HepG2 (cell line): ENCODE measurements around the gene POP7. TPM values are rescaled to one million over a fixed set of nuclear protein-coding genes. Genes with fewer than 3 reads are reported as not detected.

Experiments used
- HDAC2 ChIP-seq: sonication (generic); formaldehyde crosslinking; IDR thresholded peaks from 2 replicates; pipeline ENCODE4 v1.4.0; 2020; ENCODE audit warnings: missing genetic modification reagents
- KDM2A ChIP-seq: sonication (generic); formaldehyde crosslinking; IDR thresholded peaks from 2 replicates; pipeline ENCODE4 v1.4.0; 2020; ENCODE audit warnings: low read depth, missing genetic modification reagents, borderline replicate concordance
- MAZ ChIP-seq, 2 experiments: sonication (generic) in 1 of 2; formaldehyde crosslinking in 1 of 2; IDR thresholded peaks; 2 replicates each; pipeline versions ENCODE4 v1.5.0 to v1.6.1; 2012 to 2020; ENCODE audit warnings: low read depth in 2 of 2, mild to moderate bottlenecking in 2 of 2, borderline replicate concordance in 1 of 2, improper control_type of control experiment in 1 of 2, low read length in 1 of 2, missing genetic modification reagents in 1 of 2, moderate library complexity in 1 of 2
- NONO ChIP-seq, 2 experiments: fragments of 450-650 bp in 1 of 2; sonication (generic) in 1 of 2; formaldehyde crosslinking in 1 of 2; IDR thresholded peaks in 1 of 2; conservative IDR thresholded peaks in 1 of 2; 2 replicates each; pipeline versions ENCODE4 v1.6.1 to v1.8.0; 2017 to 2022; ENCODE audit warnings: mild to moderate bottlenecking in 1 of 2, missing genetic modification reagents in 1 of 2, moderate library complexity in 1 of 2
- SMARCE1 ChIP-seq: fragments of 450-650 bp; IDR thresholded peaks from 2 replicates; pipeline ENCODE4 v1.6.1; 2017; ENCODE audit warnings: borderline replicate concordance
- SP2 ChIP-seq: sonication (generic); formaldehyde crosslinking; IDR thresholded peaks from 2 replicates; pipeline ENCODE4 v1.5.1; 2020; ENCODE audit warnings: mild to moderate bottlenecking, missing genetic modification reagents
- polyA plus RNA-seq, 8 experiments: library from polyadenylated mRNA; depleted of rRNA in 3 of 8; stranded (reverse) in 7 of 8; unstranded in 1 of 8; fragments of >200 nt; fragmentation: Illumina TruSeq in 4 of 8; extraction: Trizol in 4 of 8; gene quantifications; 2 replicates each; pipeline versions ENCODE4 v1.2.1 to v1.2.3, GENCODE V29; 2011 to 2016; ENCODE audit warnings: low read depth in 4 of 8, missing spikeins in 1 of 8, mixed read lengths in 1 of 8; ENCODE audit not compliant: insufficient read depth in 1 of 8
- total RNA-seq, 5 experiments: library from RNA; depleted of rRNA; stranded (reverse); fragments of >200 nt; fragmentation: Illumina TruSeq; extraction: Trizol; gene quantifications; 2 replicates each; pipeline ENCODE4 v1.2.3, GENCODE V29; 2016; ENCODE audit warnings: low read depth in 1 of 5
- TF ChIP-seq, protein P1 (sequence below): sonication (generic); formaldehyde crosslinking; IDR thresholded peaks from 2 replicates; pipeline ENCODE4 v1.4.0; 2020; ENCODE audit warnings: mild to moderate bottlenecking, missing genetic modification reagents, borderline replicate concordance
- TF ChIP-seq, protein P2 (sequence below): sonication (generic); formaldehyde crosslinking; IDR thresholded peaks from 2 replicates; pipeline ENCODE4 v1.4.0; 2020; ENCODE audit warnings: missing genetic modification reagents
- TF ChIP-seq, protein P3 (sequence below): sonication (generic); formaldehyde crosslinking; IDR thresholded peaks from 2 replicates; pipeline ENCODE4 v1.4.0; 2020; ENCODE audit warnings: missing genetic modification reagents, mild to moderate bottlenecking, borderline replicate concordance
- TF ChIP-seq, protein P4 (sequence below): sonication (generic); formaldehyde crosslinking; IDR thresholded peaks from 2 replicates; pipeline ENCODE4 v1.5.0; 2020; ENCODE audit warnings: missing genetic modification reagents, mild to moderate bottlenecking, borderline replicate concordance
- TF ChIP-seq, protein P5 (sequence below): sonication (generic); formaldehyde crosslinking; IDR thresholded peaks from 2 replicates; pipeline ENCODE4 v1.5.0; 2020; ENCODE audit warnings: mild to moderate bottlenecking, missing genetic modification reagents, borderline replicate concordance
- TF ChIP-seq, protein P6 (sequence below): sonication (generic); formaldehyde crosslinking; IDR thresholded peaks from 2 replicates; pipeline ENCODE4 v1.9.0; 2022; ENCODE audit warnings: low read depth, missing genetic modification reagents

POP7 gene
- total and polyA plus RNA-seq, 2 of the 13 experiments (the other 11 are each of a cell fraction or from before 2014, with no cell fraction given) = 63.9 to 91.1 TPM

DNA sequence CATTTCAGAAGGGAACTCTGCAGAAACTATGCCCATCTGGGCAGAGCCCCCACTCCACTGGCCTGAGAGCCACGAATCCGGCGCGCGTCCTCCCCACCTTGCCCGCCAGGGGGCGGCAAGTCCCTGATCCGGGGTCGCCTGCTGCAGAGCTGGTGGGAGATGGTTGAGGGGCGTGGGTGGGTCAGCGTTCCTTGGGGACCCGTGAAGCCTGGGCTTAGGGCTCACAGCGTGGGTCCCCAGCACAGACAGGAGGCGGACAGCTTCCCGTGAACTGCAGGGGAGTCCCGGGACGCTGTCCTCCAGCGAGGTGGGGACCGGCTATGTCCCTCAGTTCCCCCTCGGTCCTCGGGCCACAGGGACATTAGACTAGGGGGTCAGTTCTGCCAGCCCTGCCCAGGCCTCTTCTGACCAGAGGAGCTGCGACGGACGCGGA, 585 bp upstream of the POP7 start (continued):
- TF ChIP-seq, protein P1, sequence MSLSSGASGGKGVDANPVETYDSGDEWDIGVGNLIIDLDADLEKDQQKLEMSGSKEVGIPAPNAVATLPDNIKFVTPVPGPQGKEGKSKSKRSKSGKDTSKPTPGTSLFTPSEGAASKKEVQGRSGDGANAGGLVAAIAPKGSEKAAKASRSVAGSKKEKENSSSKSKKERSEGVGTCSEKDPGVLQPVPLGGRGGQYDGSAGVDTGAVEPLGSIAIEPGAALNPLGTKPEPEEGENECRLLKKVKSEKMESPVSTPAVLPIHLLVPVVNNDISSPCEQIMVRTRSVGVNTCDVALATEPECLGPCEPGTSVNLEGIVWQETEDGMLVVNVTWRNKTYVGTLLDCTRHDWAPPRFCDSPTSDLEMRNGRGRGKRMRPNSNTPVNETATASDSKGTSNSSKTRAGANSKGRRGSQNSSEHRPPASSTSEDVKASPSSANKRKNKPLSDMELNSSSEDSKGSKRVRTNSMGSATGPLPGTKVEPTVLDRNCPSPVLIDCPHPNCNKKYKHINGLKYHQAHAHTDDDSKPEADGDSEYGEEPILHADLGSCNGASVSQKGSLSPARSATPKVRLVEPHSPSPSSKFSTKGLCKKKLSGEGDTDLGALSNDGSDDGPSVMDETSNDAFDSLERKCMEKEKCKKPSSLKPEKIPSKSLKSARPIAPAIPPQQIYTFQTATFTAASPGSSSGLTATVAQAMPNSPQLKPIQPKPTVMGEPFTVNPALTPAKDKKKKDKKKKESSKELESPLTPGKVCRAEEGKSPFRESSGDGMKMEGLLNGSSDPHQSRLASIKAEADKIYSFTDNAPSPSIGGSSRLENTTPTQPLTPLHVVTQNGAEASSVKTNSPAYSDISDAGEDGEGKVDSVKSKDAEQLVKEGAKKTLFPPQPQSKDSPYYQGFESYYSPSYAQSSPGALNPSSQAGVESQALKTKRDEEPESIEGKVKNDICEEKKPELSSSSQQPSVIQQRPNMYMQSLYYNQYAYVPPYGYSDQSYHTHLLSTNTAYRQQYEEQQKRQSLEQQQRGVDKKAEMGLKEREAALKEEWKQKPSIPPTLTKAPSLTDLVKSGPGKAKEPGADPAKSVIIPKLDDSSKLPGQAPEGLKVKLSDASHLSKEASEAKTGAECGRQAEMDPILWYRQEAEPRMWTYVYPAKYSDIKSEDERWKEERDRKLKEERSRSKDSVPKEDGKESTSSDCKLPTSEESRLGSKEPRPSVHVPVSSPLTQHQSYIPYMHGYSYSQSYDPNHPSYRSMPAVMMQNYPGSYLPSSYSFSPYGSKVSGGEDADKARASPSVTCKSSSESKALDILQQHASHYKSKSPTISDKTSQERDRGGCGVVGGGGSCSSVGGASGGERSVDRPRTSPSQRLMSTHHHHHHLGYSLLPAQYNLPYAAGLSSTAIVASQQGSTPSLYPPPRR (CRISPR knock-in tag) = peak; percentile 18; the same call in 1 of the 2 replicates
- TF ChIP-seq NONO (IDR thresholded peaks at IDR 0.05) (no peak), NONO (CRISPR knock-in tag; conservative IDR thresholded peaks at IDR 0.05) (peak; percentile 40; the same call in 1 of the 2 replicates), SP2 (0 out of 2 replicates have a peak, but pooled peaks have one; percentile 18), KDM2A (CRISPR knock-in tag) (0 out of 2 replicates have a peak, but pooled peaks have one; percentile 23), HDAC2 (peak; percentile 35; the same call in 1 of the 2 replicates), MAZ (IDR thresholded peaks at IDR 0.05; ENCODE audit: borderline replicate concordance, low read depth, low read length) (no peak), MAZ (CRISPR knock-in tag; IDR thresholded peaks at IDR 0.05; ENCODE audit: low read depth) (0 out of 2 replicates have a peak, but pooled peaks have one; percentile 6), SMARCE1 (no peak)
- TF ChIP-seq, protein P2, sequence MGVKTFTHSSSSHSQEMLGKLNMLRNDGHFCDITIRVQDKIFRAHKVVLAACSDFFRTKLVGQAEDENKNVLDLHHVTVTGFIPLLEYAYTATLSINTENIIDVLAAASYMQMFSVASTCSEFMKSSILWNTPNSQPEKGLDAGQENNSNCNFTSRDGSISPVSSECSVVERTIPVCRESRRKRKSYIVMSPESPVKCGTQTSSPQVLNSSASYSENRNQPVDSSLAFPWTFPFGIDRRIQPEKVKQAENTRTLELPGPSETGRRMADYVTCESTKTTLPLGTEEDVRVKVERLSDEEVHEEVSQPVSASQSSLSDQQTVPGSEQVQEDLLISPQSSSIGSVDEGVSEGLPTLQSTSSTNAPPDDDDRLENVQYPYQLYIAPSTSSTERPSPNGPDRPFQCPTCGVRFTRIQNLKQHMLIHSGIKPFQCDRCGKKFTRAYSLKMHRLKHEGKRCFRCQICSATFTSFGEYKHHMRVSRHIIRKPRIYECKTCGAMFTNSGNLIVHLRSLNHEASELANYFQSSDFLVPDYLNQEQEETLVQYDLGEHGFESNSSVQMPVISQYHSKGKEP (CRISPR knock-in tag) = no peak
- TF ChIP-seq, protein P3, sequence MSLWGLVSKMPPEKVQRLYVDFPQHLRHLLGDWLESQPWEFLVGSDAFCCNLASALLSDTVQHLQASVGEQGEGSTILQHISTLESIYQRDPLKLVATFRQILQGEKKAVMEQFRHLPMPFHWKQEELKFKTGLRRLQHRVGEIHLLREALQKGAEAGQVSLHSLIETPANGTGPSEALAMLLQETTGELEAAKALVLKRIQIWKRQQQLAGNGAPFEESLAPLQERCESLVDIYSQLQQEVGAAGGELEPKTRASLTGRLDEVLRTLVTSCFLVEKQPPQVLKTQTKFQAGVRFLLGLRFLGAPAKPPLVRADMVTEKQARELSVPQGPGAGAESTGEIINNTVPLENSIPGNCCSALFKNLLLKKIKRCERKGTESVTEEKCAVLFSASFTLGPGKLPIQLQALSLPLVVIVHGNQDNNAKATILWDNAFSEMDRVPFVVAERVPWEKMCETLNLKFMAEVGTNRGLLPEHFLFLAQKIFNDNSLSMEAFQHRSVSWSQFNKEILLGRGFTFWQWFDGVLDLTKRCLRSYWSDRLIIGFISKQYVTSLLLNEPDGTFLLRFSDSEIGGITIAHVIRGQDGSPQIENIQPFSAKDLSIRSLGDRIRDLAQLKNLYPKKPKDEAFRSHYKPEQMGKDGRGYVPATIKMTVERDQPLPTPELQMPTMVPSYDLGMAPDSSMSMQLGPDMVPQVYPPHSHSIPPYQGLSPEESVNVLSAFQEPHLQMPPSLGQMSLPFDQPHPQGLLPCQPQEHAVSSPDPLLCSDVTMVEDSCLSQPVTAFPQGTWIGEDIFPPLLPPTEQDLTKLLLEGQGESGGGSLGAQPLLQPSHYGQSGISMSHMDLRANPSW = peak; percentile 67; the same call in 1 of the 2 replicates
- TF ChIP-seq, protein P4, sequence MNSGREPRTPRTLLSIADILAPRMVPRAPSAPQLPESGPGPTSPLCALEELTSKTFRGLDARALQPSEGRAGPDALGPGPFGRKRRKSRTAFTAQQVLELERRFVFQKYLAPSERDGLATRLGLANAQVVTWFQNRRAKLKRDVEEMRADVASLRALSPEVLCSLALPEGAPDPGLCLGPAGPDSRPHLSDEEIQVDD (CRISPR knock-in tag) = 0 out of 2 replicates have a peak, but pooled peaks have one; percentile 11
- TF ChIP-seq, protein P5, sequence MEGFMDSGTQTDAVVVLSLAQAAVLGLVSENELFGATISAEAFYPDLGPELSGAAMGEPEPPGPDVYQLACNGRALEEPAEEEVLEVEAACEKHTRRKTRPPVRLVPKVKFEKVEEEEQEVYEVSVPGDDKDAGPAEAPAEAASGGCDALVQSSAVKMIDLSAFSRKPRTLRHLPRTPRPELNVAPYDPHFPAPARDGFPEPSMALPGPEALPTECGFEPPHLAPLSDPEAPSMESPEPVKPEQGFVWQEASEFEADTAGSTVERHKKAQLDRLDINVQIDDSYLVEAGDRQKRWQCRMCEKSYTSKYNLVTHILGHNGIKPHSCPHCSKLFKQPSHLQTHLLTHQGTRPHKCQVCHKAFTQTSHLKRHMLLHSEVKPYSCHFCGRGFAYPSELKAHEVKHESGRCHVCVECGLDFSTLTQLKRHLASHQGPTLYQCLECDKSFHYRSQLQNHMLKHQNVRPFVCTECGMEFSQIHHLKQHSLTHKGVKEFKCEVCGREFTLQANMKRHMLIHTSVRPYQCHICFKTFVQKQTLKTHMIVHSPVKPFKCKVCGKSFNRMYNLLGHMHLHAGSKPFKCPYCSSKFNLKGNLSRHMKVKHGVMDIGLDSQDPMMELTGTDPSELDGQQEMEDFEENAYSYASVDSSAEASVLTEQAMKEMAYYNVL = peak; percentile 82
- TF ChIP-seq, protein P6, sequence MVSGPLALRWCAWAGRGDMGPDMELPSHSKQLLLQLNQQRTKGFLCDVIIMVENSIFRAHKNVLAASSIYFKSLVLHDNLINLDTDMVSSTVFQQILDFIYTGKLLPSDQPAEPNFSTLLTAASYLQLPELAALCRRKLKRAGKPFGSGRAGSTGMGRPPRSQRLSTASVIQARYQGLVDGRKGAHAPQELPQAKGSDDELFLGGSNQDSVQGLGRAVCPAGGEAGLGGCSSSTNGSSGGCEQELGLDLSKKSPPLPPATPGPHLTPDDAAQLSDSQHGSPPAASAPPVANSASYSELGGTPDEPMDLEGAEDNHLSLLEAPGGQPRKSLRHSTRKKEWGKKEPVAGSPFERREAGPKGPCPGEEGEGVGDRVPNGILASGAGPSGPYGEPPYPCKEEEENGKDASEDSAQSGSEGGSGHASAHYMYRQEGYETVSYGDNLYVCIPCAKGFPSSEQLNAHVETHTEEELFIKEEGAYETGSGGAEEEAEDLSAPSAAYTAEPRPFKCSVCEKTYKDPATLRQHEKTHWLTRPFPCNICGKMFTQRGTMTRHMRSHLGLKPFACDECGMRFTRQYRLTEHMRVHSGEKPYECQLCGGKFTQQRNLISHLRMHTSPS (CRISPR knock-in tag) = no peak; the same call in 1 of the 2 replicates
